Lower leg skin (tissue), 3 donors: ENCODE results near the gene TPH2.

Experiments
- CTCF ChIP-seq, 3 donors: fragments of 450-650 bp; IDR thresholded peaks; one replicate each; pipeline ENCODE4 v1.5.1; 2016; ENCODE audit warnings: antibody characterized with exemption in 3 of 3, mild to moderate bottlenecking in 3 of 3, moderate library complexity in 2 of 3
- POLR2A ChIP-seq, 2 donors: fragments of 450-650 bp; IDR thresholded peaks; one replicate each; pipeline ENCODE4 v1.6.1; 2016 to 2017; ENCODE audit warnings: antibody characterized with exemption in 2 of 2, mild to moderate bottlenecking in 1 of 2, moderate library complexity in 1 of 2

- TF ChIP-seq POLR2A (IDR thresholded peaks at IDR 0.05) (no peak), CTCF (IDR thresholded peaks at IDR 0.05) (no peak)
Observed at GRCh38 chr12:71980538-71980937, 41.9 kb downstream of the TPH2 start.
